Naive thymus-derived CD8-positive, alpha-beta T cell (primary cell): Measurements from ENCODE around the gene PLD1. TPM values are rescaled to one million over a fixed set of nuclear protein-coding genes. Genes with fewer than 3 reads are reported as not detected.
A peak's percentile ranks its signal among the peaks of the same experiment; 100 is the strongest.

Experiments used
- ATAC-seq, 2 donors: fragments of 150-1000 bp; cut with Tn5 transposase in 1 of 2; sonication (Bioruptor Pico), chemical (Tn5 transposase) in 1 of 2; 1 replicate in 1 of 2; 2 replicates in 1 of 2; pipeline ENCODE4 v1.10.0; 2021; ENCODE audit warnings: mild to moderate bottlenecking in 2 of 2, moderate library complexity in 2 of 2
- POLR2A ChIA-PET: fragments of 350-600 bp; sonication (Branson Sonifier 250); formaldehyde crosslinking; loops from one replicate; lab custom pipeline; 2021; ENCODE audit warnings: antibody characterized with exemption; lab: Charles Lee
- DNase-seq, 10 donors: peaks; one replicate each; pipeline versions ENCODE4 v3.0.0 to v3.0.0-alpha.2; 2020 to 2022
- H3K27ac Mint-ChIP-seq, 10 donors: one replicate each; pipeline ENCODE4 v1.8.0; 2020 to 2022; ENCODE audit warnings: mild to moderate bottlenecking in 10 of 10, mixed read lengths in 10 of 10, moderate library complexity in 4 of 10, inconsistent platforms in 1 of 10
- H3K27me3 Mint-ChIP-seq, 5 donors: one replicate each; pipeline ENCODE4 v1.8.0; 2021 to 2022; ENCODE audit warnings: mixed read lengths in 5 of 5
- H3K36me3 Mint-ChIP-seq, 3 donors: one replicate each; pipeline ENCODE4 v1.8.0; 2020 to 2022; ENCODE audit warnings: mixed read lengths in 3 of 3, mild to moderate bottlenecking in 2 of 3, inconsistent platforms in 1 of 3
- H3K4me1 Mint-ChIP-seq, 4 donors: one replicate each; pipeline ENCODE4 v1.8.0; 2021 to 2022; ENCODE audit warnings: mixed read lengths in 4 of 4
- H3K4me3 Mint-ChIP-seq, 10 donors: one replicate each; pipeline ENCODE4 v1.8.0; 2020 to 2022; ENCODE audit warnings: mild to moderate bottlenecking in 10 of 10, mixed read lengths in 10 of 10, moderate library complexity in 6 of 10, inconsistent platforms in 1 of 10
- H3K9me3 Mint-ChIP-seq, 9 donors: one replicate each; pipeline ENCODE4 v1.8.0; 2020 to 2022; ENCODE audit warnings: mixed read lengths in 9 of 9, mild to moderate bottlenecking in 3 of 9, inconsistent platforms in 1 of 9, moderate library complexity in 1 of 9
- polyA plus RNA-seq, 3 donors: library from polyadenylated mRNA; unstranded; fragments of 300-500 nt; fragmentation: Illumina TruSeq; gene quantifications; one replicate each; pipeline ENCODE4 v1.2.3, GENCODE V29; 2021
- total RNA-seq, 8 experiments: library from RNA in 2 of 8; stranded (reverse) in 2 of 8; gene quantifications; one replicate each; pipeline ENCODE4 v1.2.3 and lab custom pipeline; 2021 to 2026

PLD1 gene
- total and polyA plus RNA-seq, 5 experiments from 2014 or later = 0.38 to 0.44 TPM; not detected in 3

GRCh38 chr3:171811295-171811912 is 1.1 kb upstream of the PLD1 start:
- no peak overlapping the region for H3K27ac Mint-ChIP-seq
- H3K27me3 Mint-ChIP-seq = peaks cover 25 to 60% (median 28%) of the 10 kb centered on the region in 5 donors
- DNase-seq = no peak
- POLR2A ChIA-PET = no interaction called here
- no peak for ATAC-seq
- peak overlapping the region in 5 of 10 donors; percentile 12 to 76 (median 38) for H3K4me3 Mint-ChIP-seq
- H3K9me3 Mint-ChIP-seq = no peaks in the 10 kb centered on the region
- H3K4me1 Mint-ChIP-seq = peaks cover 7 to 25% (median 13%) of the 10 kb centered on the region in 4 donors
- peaks cover 0 to 4% (median 0%) of the 10 kb centered on the region in 3 donors for H3K36me3 Mint-ChIP-seq

DNA sequence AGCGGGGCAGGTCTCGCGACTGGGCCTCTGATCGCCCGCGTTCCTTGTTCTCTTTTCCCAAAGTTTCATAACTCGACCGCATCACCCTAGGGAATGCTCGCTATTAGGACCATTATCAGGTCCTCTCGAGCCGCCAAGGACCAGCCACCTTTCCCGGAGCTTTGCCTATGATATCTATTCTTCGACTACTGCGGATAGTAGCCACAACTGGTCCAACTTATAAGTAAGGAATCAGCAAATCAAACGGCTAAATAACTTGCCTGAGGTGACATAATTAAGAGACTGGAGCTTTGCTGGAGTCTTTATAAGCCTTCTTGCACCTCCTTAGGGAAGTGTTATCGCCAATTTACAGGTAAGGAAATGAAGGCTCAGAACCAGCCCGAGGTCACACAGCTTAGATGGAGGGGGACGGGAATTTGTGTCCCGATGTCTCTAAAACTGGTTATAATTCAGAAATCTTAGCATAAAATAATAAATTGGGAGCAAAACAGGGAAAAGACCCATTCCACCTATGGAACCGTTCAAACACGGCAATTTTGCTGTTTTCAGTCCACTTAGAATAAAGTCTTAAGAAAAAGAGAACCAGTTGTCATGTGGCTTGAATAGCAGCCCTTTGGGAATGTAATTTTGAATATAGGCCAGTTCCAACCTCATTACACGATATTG is 479 bp upstream of the PLD1 start:
- no peak for ATAC-seq
- Mint-ChIP-seq H3K27ac (no peak overlapping the region), H3K4me3 (peak overlapping the region; percentile 59 to 80 (median 74)), H3K27me3 (peaks cover 20 to 60% (median 28%) of the 10 kb centered on the region in 5 donors), H3K4me1 (peaks cover 7 to 25% (median 13%) of the 10 kb centered on the region in 4 donors), H3K9me3 (no peaks in the 10 kb centered on the region), H3K36me3 (peaks cover 0 to 4% (median 0%) of the 10 kb centered on the region in 3 donors)
- DNase-seq = no peak
- POLR2A ChIA-PET = no interaction called here

GRCh38 chr3:171809611-171809860 is 747 bp downstream of the PLD1 start:
- H3K27ac Mint-ChIP-seq = peak overlapping the region in 4 of 10 donors; percentile 5 to 44 (median 26)
- H3K9me3 Mint-ChIP-seq = no peaks in the 10 kb centered on the region
- ATAC-seq = peak in 1 of 2 donors; percentile 25
- H3K36me3 Mint-ChIP-seq = peaks cover 0 to 4% (median 0%) of the 10 kb centered on the region in 3 donors
- DNase-seq = peak in 1 of 10 donors; percentile 5
- H3K4me3 Mint-ChIP-seq = peak overlapping the region; percentile 68 to 90 (median 83)
- peaks cover 20 to 59% (median 28%) of the 10 kb centered on the region in 5 donors for H3K27me3 Mint-ChIP-seq
- peaks cover 7 to 25% (median 13%) of the 10 kb centered on the region in 4 donors for H3K4me1 Mint-ChIP-seq
- POLR2A ChIA-PET = no interaction called here

- DNase-seq = no peak
- ATAC-seq = no peak
- Mint-ChIP-seq H3K27me3 (peaks cover 20 to 43% (median 30%) of the 10 kb centered on the region in 5 donors), H3K36me3 (peaks cover 0 to 4% (median 0%) of the 10 kb centered on the region in 3 donors), H3K4me1 (peaks cover 7 to 16% (median 13%) of the 10 kb centered on the region in 4 donors), H3K9me3 (no peaks in the 10 kb centered on the region), H3K27ac (no peak overlapping the region), H3K4me3 (no peak overlapping the region)
- POLR2A ChIA-PET = no interaction called here
Measured at GRCh38 chr3:171807806-171808205, 2.5 kb downstream of the PLD1 start.

DNA sequence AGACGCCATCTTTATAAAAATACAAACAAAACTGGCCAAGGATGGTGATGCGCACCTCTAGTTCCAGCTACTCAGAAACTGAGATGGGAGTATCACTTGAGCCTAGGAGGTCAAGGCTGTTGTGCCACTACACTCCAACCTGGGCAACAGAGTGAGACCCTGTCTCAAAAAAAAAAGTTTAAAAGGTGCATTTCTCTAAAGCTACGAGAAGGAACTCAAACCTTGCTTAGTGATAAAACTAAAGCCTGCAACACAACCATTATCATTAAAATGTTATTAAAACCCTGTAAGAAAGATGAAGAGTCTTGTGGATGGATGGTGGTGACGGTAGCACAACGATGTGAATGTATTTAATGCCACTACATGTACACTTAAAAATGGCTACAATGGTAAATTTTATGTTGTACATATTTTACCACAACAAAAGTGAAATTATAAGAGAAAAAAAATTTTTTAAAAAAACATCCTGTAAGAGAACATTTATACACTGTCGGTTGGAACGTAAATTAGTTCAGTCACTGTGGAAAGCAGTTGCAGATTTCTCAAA is 3.1 kb downstream of the PLD1 start:
- ATAC-seq (no peak), DNase-seq (no peak)
- H3K27me3 Mint-ChIP-seq = peaks cover 20 to 43% (median 33%) of the 10 kb centered on the region in 5 donors
- H3K4me3 Mint-ChIP-seq = no peak overlapping the region
- POLR2A ChIA-PET = no interaction called here
- H3K36me3 Mint-ChIP-seq = peaks cover 0 to 4% (median 0%) of the 10 kb centered on the region in 3 donors
- H3K4me1 Mint-ChIP-seq = peaks cover 7 to 16% (median 13%) of the 10 kb centered on the region in 4 donors
- H3K27ac Mint-ChIP-seq = no peak overlapping the region
- H3K9me3 Mint-ChIP-seq = no peaks in the 10 kb centered on the region

DNA sequence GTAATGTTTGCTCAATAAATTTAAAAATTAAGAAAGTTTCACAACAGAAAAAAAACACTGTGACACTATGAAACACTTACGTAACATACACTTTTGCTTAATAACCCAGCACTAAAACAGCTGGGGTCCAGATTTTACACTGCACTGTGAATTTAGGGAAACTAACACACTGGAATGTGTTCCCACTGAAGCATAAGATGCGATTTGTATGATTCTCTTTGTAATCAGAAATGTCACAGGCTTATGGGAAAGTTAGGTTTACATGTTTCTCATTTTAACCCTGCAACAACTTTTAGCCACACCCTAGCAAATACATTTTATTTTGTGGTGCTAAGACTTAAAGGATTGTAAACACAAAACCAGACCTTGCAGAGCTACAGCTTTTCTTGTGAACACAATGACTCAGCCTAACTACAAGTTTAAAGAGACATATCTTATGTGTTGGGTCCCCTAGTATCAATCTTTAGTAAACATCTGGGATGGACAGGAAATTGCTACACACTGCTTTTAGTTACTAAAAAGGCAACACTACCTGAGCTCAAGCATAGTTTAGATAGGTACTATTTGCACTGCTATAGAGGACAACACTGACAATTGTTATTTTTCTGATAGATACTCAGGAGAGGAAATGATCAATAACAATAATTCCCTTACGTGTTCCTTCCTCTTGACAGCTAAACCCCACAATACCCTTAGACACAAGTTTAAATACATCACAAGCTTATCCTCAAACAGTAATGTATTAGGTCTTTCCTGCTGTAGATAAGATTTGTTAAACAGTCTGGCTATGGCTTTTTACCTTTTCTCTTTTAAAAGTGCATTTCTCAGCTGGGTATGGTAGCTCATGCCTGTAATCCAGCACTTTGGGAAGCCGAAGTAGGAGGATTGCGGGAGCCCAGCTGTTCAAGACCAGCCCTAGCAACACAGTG is 3.8 kb downstream of the PLD1 start:
- H3K27me3 Mint-ChIP-seq = peaks cover 17 to 37% (median 30%) of the 10 kb centered on the region in 5 donors
- peaks cover 0 to 4% (median 0%) of the 10 kb centered on the region in 3 donors for H3K36me3 Mint-ChIP-seq
- ATAC-seq (no peak), DNase-seq (no peak)
- H3K4me3 Mint-ChIP-seq = no peak overlapping the region
- POLR2A ChIA-PET = no interaction called here
- H3K4me1 Mint-ChIP-seq = peaks cover 7 to 16% (median 13%) of the 10 kb centered on the region in 4 donors
- no peak overlapping the region for H3K27ac Mint-ChIP-seq
- H3K9me3 Mint-ChIP-seq = no peaks in the 10 kb centered on the region

DNA sequence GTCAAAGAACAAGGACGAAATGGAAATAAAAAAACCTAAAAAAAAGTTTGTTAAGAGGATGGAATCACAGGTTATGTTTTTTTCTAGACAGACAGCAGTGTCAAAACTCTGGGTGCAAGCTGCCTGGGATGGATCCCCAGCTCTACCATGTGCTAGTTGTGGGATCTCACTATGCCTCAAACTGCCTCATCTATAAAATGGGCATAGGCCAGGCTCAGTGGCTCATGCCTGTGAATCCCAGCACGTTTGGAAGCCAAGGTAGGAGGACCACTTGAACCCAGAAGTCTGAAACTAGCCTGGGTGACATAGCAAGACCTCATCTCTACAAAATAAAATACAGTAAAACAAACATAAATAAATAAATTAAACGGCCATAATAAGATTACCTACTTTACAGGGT is 4.6 kb downstream of the PLD1 start:
- H3K36me3 Mint-ChIP-seq = peaks cover 0 to 4% (median 0%) of the 10 kb centered on the region in 3 donors
- ATAC-seq = no peak
- no peak overlapping the region for H3K4me3 Mint-ChIP-seq
- H3K9me3 Mint-ChIP-seq = no peaks in the 10 kb centered on the region
- peaks cover 7 to 13% (median 12%) of the 10 kb centered on the region in 4 donors for H3K4me1 Mint-ChIP-seq
- no peak for DNase-seq
- peaks cover 11 to 29% (median 25%) of the 10 kb centered on the region in 5 donors for H3K27me3 Mint-ChIP-seq
- POLR2A ChIA-PET = no interaction called here
- H3K27ac Mint-ChIP-seq = no peak overlapping the region

DNA sequence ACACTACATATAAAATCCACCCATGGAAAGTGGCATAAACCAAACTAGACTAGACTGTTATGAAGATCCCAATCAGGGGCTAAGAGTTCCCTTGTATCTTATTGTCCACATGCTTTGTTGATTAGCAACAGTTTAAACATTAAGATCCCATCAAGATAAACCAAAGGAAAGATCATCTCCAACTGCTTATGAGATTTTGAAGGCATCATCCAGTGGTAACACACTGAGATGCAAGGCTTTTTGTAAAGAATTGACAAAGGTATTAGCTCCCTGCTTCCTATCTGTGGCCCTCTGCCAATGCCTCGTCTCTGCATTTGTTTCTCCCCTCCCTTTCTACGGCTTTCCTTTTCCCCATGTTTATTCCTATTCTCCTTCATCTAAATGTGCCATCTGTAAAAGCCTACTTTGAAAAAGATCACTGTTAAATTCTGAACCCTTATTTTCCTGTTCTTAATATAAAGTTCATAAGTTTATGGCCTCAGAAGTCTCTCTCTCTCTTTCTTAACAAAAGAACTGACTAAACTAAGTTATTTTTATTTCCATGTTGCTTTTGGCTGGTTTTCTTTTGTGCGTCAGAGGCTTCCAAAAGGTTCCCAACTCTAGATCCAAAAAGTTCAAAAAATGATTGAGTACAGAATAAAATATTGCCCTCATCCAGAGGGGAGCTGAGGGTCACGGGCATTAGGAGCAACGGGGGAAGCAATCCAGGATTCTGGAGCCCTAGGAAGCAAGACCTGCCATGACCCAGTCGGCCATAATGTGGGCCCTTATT is 5.5 kb downstream of the PLD1 start:
- no peak overlapping the region for H3K27ac Mint-ChIP-seq
- no peak for ATAC-seq

GRCh38 chr3:171803044-171803443 is 7.2 kb downstream of the PLD1 start:
- peaks cover 0 to 4% (median 0%) of the 10 kb centered on the region in 3 donors for H3K36me3 Mint-ChIP-seq
- H3K4me3 Mint-ChIP-seq = no peak overlapping the region
- H3K27ac Mint-ChIP-seq = no peak overlapping the region
- no peaks in the 10 kb centered on the region for H3K4me1 Mint-ChIP-seq
- no peak for ATAC-seq
- no peak for DNase-seq
- no peaks in the 10 kb centered on the region for H3K9me3 Mint-ChIP-seq
- POLR2A ChIA-PET = no interaction called here
- H3K27me3 Mint-ChIP-seq = peaks cover 3 to 16% (median 12%) of the 10 kb centered on the region in 5 donors

More for the DNA sequence above, 5.5 kb downstream of the PLD1 start:
- H3K4me1 Mint-ChIP-seq = peaks cover 6 to 9% (median 7%) of the 10 kb centered on the region in 4 donors
- no peaks in the 10 kb centered on the region for H3K9me3 Mint-ChIP-seq
- DNase-seq = no peak
- H3K36me3 Mint-ChIP-seq = peaks cover 0 to 4% (median 0%) of the 10 kb centered on the region in 3 donors
- peaks cover 9 to 25% (median 20%) of the 10 kb centered on the region in 5 donors for H3K27me3 Mint-ChIP-seq
- POLR2A ChIA-PET = no interaction called here
- no peak overlapping the region for H3K4me3 Mint-ChIP-seq

GRCh38 chr3:171802590-171802956 is 7.7 kb downstream of the PLD1 start:
- Mint-ChIP-seq H3K36me3 (no peaks in the 10 kb centered on the region), H3K4me1 (no peaks in the 10 kb centered on the region), H3K9me3 (no peaks in the 10 kb centered on the region), H3K27me3 (peaks cover 0 to 13% (median 8%) of the 10 kb centered on the region in 5 donors), H3K4me3 (no peak overlapping the region), H3K27ac (no peak overlapping the region)
- POLR2A ChIA-PET = no interaction called here
- DNase-seq = no peak
- no peak for ATAC-seq

GRCh38 chr3:171801738-171802589 is 8.3 kb downstream of the PLD1 start:
- Mint-ChIP-seq H3K27me3 (peaks cover 0 to 11% (median 3%) of the 10 kb centered on the region in 5 donors), H3K4me3 (no peak overlapping the region), H3K36me3 (no peaks in the 10 kb centered on the region), H3K27ac (no peak overlapping the region), H3K9me3 (no peaks in the 10 kb centered on the region), H3K4me1 (no peaks in the 10 kb centered on the region)
- no peak for DNase-seq
- no peak for ATAC-seq
- POLR2A ChIA-PET = no interaction called here
